ENCODE data around the gene PLG. TPM values are rescaled to one million over a fixed set of nuclear protein-coding genes. Genes with fewer than 3 reads are reported as not detected.

PLG gene
- total and polyA plus RNA-seq, 2 of the 4 experiments (the other 2 are of a cell fraction) = not detected

DNA sequence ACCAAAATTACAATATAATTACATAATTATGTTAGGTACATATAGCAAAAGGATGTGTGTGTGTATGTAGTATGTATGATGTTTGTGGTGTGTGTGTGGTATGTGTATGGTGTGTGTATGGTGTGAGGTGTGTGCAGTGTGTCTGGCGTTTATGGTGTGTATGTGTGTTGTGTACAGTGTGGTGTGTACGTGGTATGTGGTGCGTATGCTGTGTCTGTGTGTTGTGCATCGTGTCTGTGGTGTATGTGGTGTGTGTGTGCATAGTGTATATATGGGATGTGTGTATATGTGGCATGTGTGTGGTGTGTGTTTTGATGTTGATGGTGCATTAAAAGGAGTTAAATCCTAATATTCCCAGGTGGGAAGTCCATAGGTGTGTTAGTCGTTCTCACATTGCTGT lies 62.8 kb downstream of the PLG start:
- in situ Hi-C loops (cut with MboI; ENCODE audit: low sequenced_read_pairs) = no loop called here
- no peak for TF ChIP-seq RCOR1 (IDR thresholded peaks at IDR 0.05; ENCODE audit: insufficient replicate concordance, low read length)
- no peak for TF ChIP-seq MXI1 (IDR thresholded peaks at IDR 0.05; ENCODE audit: borderline replicate concordance, low read depth, low read length)
- TF ChIP-seq, protein P1, sequence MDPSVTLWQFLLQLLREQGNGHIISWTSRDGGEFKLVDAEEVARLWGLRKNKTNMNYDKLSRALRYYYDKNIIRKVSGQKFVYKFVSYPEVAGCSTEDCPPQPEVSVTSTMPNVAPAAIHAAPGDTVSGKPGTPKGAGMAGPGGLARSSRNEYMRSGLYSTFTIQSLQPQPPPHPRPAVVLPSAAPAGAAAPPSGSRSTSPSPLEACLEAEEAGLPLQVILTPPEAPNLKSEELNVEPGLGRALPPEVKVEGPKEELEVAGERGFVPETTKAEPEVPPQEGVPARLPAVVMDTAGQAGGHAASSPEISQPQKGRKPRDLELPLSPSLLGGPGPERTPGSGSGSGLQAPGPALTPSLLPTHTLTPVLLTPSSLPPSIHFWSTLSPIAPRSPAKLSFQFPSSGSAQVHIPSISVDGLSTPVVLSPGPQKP (IDR thresholded peaks at IDR 0.05; ENCODE audit: borderline replicate concordance, low read depth, low read length) = no peak
- TF ChIP-seq, protein P2, sequence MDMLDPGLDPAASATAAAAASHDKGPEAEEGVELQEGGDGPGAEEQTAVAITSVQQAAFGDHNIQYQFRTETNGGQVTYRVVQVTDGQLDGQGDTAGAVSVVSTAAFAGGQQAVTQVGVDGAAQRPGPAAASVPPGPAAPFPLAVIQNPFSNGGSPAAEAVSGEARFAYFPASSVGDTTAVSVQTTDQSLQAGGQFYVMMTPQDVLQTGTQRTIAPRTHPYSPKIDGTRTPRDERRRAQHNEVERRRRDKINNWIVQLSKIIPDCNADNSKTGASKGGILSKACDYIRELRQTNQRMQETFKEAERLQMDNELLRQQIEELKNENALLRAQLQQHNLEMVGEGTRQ (IDR thresholded peaks at IDR 0.05; ENCODE audit: low read depth, low read length) = no peak
- no peak for TF ChIP-seq SMC3 (IDR thresholded peaks at IDR 0.05; ENCODE audit: low read depth, low read length)
- no peak for TF ChIP-seq MAZ (IDR thresholded peaks at IDR 0.05; ENCODE audit: borderline replicate concordance, low read depth, low read length)
- TF ChIP-seq CHD1 (IDR thresholded peaks at IDR 0.05; ENCODE audit: low read depth, low read length) = no peak
- TF ChIP-seq CEBPB (IDR thresholded peaks at IDR 0.05; ENCODE audit: low read depth, low read length) = no peak
- TF ChIP-seq, protein P3, sequence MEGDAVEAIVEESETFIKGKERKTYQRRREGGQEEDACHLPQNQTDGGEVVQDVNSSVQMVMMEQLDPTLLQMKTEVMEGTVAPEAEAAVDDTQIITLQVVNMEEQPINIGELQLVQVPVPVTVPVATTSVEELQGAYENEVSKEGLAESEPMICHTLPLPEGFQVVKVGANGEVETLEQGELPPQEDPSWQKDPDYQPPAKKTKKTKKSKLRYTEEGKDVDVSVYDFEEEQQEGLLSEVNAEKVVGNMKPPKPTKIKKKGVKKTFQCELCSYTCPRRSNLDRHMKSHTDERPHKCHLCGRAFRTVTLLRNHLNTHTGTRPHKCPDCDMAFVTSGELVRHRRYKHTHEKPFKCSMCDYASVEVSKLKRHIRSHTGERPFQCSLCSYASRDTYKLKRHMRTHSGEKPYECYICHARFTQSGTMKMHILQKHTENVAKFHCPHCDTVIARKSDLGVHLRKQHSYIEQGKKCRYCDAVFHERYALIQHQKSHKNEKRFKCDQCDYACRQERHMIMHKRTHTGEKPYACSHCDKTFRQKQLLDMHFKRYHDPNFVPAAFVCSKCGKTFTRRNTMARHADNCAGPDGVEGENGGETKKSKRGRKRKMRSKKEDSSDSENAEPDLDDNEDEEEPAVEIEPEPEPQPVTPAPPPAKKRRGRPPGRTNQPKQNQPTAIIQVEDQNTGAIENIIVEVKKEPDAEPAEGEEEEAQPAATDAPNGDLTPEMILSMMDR (conservative IDR thresholded peaks at IDR 0.05; ENCODE audit: low read depth, low read length) = no peak
- no peak for TF ChIP-seq RFX5 (IDR thresholded peaks at IDR 0.05; ENCODE audit: low read depth, low read length)
- TF ChIP-seq RAD21 (IDR thresholded peaks at IDR 0.05; ENCODE audit: low read length) = no peak
- TF ChIP-seq BHLHE40 (IDR thresholded peaks at IDR 0.05; ENCODE audit: low read depth, low read length) = no peak
- TF ChIP-seq MAFK (IDR thresholded peaks at IDR 0.05; ENCODE audit: low read depth, low read length) = no peak
- TF ChIP-seq POLR2A (IDR thresholded peaks at IDR 0.05; ENCODE audit: low read depth, low read length) = no peak
- H3K4me3 ChIP-seq (ENCODE audit: insufficient read depth, low read depth, low read length) = no peak overlapping the region
- no peaks in the 10 kb centered on the region for H3K4me1 ChIP-seq (ENCODE audit: control insufficient read depth, insufficient read depth, low read length)
- no peak overlapping the region for H2BK15ac ChIP-seq (ENCODE audit: low read depth, low read length)
- ATAC-seq (ENCODE audit: low read depth) = no peak
- H2AK5ac ChIP-seq (ENCODE audit: low read depth, low read length) = no peak overlapping the region
- H3K79me1 ChIP-seq (ENCODE audit: low read depth in 1 of 2, low read length in 2 of 2) = no peaks in the 10 kb centered on the region
- no peak overlapping the region for H3K56ac ChIP-seq (ENCODE audit: extremely low read depth, insufficient read depth, low read length)
- no peak overlapping the region for H3K23ac ChIP-seq (ENCODE audit: low read depth, low read length)
- H2AK9ac ChIP-seq (replicated peaks; ENCODE audit: low read depth, low read length, poor library complexity) = no peak overlapping the region
- POLR2A ChIA-PET (ENCODE audit: unreplicated experiment) = no interaction called here
- H3K9ac ChIP-seq (ENCODE audit: low read depth, low read length) = no peak overlapping the region
- H4K20me1 ChIP-seq (ENCODE audit: insufficient read depth, low read length) = no peaks in the 10 kb centered on the region
- no peak overlapping the region for H2AFZ ChIP-seq (replicated peaks; ENCODE audit: low read length, poor library complexity)
- H4K8ac ChIP-seq (ENCODE audit: low read depth in 2 of 2, low read length in 2 of 2) = no peak overlapping the region
- CTCF ChIA-PET = no interaction called here
- no peak overlapping the region for H2BK120ac ChIP-seq (ENCODE audit: low read depth, low read length)
- no peak for DNase-seq
- no peaks in the 10 kb centered on the region for H3K27me3 ChIP-seq (ENCODE audit: control insufficient read depth, insufficient read depth, low read length)
- H3K4ac ChIP-seq (ENCODE audit: low read depth, low read length) = no peak overlapping the region
- no peaks in the 10 kb centered on the region for H3K9me3 ChIP-seq (ENCODE audit: control insufficient read depth, insufficient read depth, low read length)
- peak overlapping the region; percentile 65 for H2BK5ac ChIP-seq (ENCODE audit: low read depth, low read length, poor library complexity, severe bottlenecking)
- no peak overlapping the region for H2BK20ac ChIP-seq (ENCODE audit: low read depth, low read length)
- no peaks in the 10 kb centered on the region for H3K36me3 ChIP-seq (ENCODE audit: control insufficient read depth, insufficient read depth, low read length)
- no TSS peak for BruUV-seq (replicated peaks)
- intact Hi-C loops (cut with micrococcal nuclease) = no loop called here
- H4K5ac ChIP-seq (ENCODE audit: low read depth, low read length) = no peak overlapping the region
- no peak overlapping the region for H3K14ac ChIP-seq (replicated peaks; ENCODE audit: low read depth, low read length)
- H3K18ac ChIP-seq (ENCODE audit: low read depth, low read length) = no peak overlapping the region
- no peak overlapping the region for H4K91ac ChIP-seq (ENCODE audit: insufficient read depth, low read depth, low read length)
- no peak overlapping the region for H3K27ac ChIP-seq (ENCODE audit: insufficient read depth, low read length)
- dilution Hi-C loops (cut with HindIII; ENCODE audit: low sequenced_read_pairs, unreplicated experiment) = no loop called here
- WGBS, 2 experiments (ENCODE audit: extremely low coverage in 2 of 2, insufficient read length in 1 of 2) = 64% methylated on average over 4 of the region's 5 CpGs; no CpG with 5 or more reads in 1 of the 2 experiments
- no peaks in the 10 kb centered on the region for H3K9me1 ChIP-seq (ENCODE audit: insufficient read depth, low read length)
- H3K4me2 ChIP-seq (ENCODE audit: low read depth, low read length) = no peak overlapping the region

All from IMR-90 (cell line).